Endothelial cell (in vitro differentiated cells): Measurements from ENCODE around the gene GNAO1. TPM values are rescaled to one million over a fixed set of nuclear protein-coding genes. Genes with fewer than 3 reads are reported as not detected.

Source experiments
- DNase-seq: peaks from one replicate; pipeline ENCODE4 v3.0.0; 2021; ENCODE audit warnings: low spot score
- H3K27ac Mint-ChIP-seq: one replicate; pipeline ENCODE4 v1.8.0; 2021; ENCODE audit warnings: mixed read lengths, inconsistent platforms; ENCODE audit not compliant: unreplicated experiment
- H3K27me3 Mint-ChIP-seq: one replicate; pipeline ENCODE4 v1.8.0; 2021; ENCODE audit warnings: mild to moderate bottlenecking, moderate library complexity, mixed read lengths, inconsistent platforms; ENCODE audit not compliant: unreplicated experiment
- H3K36me3 Mint-ChIP-seq: one replicate; pipeline ENCODE4 v1.8.0; 2021; ENCODE audit warnings: mild to moderate bottlenecking, low read depth, mixed read lengths, inconsistent platforms; ENCODE audit not compliant: unreplicated experiment
- H3K4me1 Mint-ChIP-seq: one replicate; pipeline ENCODE4 v1.8.0; 2021; ENCODE audit warnings: mild to moderate bottlenecking, mixed read lengths, inconsistent platforms; ENCODE audit not compliant: unreplicated experiment
- H3K4me3 Mint-ChIP-seq: one replicate; pipeline ENCODE4 v1.8.0; 2021; ENCODE audit warnings: mild to moderate bottlenecking, mixed read lengths, inconsistent platforms; ENCODE audit not compliant: unreplicated experiment
- H3K9me3 Mint-ChIP-seq: one replicate; pipeline ENCODE4 v1.8.0; 2021; ENCODE audit warnings: mixed read lengths, inconsistent platforms; ENCODE audit not compliant: unreplicated experiment
- total RNA-seq: library from RNA; stranded (reverse); fragmentation: NEBNext Ultra II Directional; extraction: Animal tissue kit (Norgen Biotek cat#: 25700); gene quantifications from one replicate; pipeline ENCODE4 v1.2.1, GENCODE V29; 2021; ENCODE audit not compliant: unreplicated experiment
- TF ChIP-seq, protein P1 (sequence below): fragments of 200-600 bp; sonication (generic); IDR thresholded peaks from one replicate; pipeline ENCODE4 v1.5.0; 2021; ENCODE audit warnings: antibody characterized with exemption; ENCODE audit not compliant: unreplicated experiment

Gene GNAO1
- total RNA-seq, 1 donor from 2014 or later, result 0.69 TPM

- TF ChIP-seq, protein P1, sequence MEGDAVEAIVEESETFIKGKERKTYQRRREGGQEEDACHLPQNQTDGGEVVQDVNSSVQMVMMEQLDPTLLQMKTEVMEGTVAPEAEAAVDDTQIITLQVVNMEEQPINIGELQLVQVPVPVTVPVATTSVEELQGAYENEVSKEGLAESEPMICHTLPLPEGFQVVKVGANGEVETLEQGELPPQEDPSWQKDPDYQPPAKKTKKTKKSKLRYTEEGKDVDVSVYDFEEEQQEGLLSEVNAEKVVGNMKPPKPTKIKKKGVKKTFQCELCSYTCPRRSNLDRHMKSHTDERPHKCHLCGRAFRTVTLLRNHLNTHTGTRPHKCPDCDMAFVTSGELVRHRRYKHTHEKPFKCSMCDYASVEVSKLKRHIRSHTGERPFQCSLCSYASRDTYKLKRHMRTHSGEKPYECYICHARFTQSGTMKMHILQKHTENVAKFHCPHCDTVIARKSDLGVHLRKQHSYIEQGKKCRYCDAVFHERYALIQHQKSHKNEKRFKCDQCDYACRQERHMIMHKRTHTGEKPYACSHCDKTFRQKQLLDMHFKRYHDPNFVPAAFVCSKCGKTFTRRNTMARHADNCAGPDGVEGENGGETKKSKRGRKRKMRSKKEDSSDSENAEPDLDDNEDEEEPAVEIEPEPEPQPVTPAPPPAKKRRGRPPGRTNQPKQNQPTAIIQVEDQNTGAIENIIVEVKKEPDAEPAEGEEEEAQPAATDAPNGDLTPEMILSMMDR, result no peak
- H3K4me3 Mint-ChIP-seq, result no peak overlapping the region
- H3K27ac Mint-ChIP-seq, result no peak overlapping the region
- no peak for DNase-seq
- H3K27me3 Mint-ChIP-seq, result no peaks in the 10 kb centered on the region
- H3K36me3 Mint-ChIP-seq, result no peaks in the 10 kb centered on the region
- H3K4me1 Mint-ChIP-seq, result peaks cover 2% of the 10 kb centered on the region
- H3K9me3 Mint-ChIP-seq, result no peaks in the 10 kb centered on the region
These were observed 134.7 kb downstream of the GNAO1 start for GRCh38 chr16:56325956-56326355.

DNA sequence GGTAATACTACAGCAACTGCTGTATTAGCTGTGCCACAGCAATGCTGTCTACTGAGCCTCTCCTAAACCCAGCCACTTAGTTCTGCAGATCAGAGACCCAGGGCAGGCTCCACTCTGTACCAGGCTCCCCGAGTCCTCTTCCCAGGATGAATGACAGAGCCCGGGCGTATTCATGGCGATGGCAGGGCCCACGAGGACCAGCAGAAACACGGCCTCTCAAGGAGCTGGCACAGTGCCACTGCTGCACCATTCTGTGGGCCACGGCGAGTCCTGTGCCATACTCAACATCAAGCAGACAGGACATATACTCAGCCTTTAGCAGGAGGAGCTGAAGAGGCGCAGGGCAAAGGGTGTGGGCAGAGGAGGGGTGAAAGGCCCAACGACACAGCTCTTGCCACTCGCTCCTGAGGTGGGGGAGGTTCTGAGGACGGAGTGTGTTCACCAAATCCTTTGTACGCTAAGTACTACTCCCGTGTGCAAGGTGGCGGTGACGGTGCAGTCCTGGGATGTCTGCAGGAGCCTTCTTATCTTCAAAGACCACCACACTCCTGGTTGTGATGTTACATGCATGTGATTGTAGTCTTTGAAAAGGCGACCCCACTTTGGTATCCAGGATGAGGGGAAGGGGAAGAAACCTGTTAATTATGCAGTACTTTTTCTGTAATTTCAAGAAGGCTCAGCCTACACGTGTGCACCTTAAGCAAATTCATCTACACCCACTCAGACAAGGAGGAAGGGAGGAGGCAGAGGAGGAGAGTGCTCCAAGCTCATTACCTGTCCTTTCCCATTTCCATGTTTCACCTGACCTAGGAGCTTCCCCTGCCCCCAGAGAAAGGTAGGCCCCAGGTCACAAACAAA lies 136.0 kb downstream of the GNAO1 start:
- Mint-ChIP-seq H3K4me3 (no peak overlapping the region), H3K27me3 (peaks cover 5% of the 10 kb centered on the region), H3K27ac (no peak overlapping the region), H3K9me3 (no peaks in the 10 kb centered on the region), H3K4me1 (peaks cover 2% of the 10 kb centered on the region), H3K36me3 (no peaks in the 10 kb centered on the region)
- no peak for DNase-seq
- TF ChIP-seq, protein P1, result no peak

GRCh38 chr16:56327929-56328258 lies 136.6 kb downstream of the GNAO1 start:
- H3K27ac Mint-ChIP-seq, result no peak overlapping the region
- H3K4me1 Mint-ChIP-seq, result peaks cover 2% of the 10 kb centered on the region
- no peaks in the 10 kb centered on the region for H3K9me3 Mint-ChIP-seq
- no peak for DNase-seq
- H3K4me3 Mint-ChIP-seq, result no peak overlapping the region
- TF ChIP-seq, protein P1, result no peak
- H3K27me3 Mint-ChIP-seq, result peaks cover 7% of the 10 kb centered on the region
- no peaks in the 10 kb centered on the region for H3K36me3 Mint-ChIP-seq

DNA sequence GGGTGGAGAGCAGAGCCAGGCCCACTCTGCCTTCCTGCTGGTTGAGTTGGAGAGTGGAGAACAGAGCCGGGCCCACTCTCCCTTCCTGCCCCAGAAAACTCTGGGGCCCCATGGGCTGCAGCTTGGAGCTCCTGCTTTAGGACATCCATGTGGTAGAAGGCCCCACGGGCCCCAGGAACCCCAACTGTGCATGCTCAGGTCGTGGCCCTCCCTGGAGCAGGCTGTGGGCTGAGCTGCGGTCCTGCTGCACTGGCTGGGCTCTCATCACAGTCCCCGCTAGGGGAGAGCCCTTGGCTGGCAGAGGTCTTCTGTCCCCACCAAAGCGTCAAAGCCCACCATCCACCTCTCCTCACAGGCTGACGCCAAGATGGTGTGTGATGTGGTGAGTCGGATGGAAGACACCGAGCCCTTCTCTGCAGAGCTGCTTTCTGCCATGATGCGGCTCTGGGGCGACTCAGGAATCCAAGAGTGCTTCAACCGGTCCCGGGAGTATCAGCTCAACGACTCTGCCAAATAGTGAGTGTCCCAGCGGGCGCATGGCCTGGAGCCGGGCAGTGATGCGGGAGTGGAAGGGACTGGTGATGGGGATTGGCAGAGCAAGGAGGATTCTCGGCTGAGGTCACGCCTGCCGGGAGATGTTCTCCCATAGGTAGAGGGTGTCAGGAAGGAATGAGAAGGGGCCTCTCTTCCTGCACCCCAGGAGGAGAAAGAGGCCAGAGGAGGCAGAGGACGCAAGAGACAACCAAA lies 137.2 kb downstream of the GNAO1 start:
- Mint-ChIP-seq H3K9me3 (no peaks in the 10 kb centered on the region), H3K4me3 (no peak overlapping the region), H3K27me3 (peaks cover 7% of the 10 kb centered on the region), H3K4me1 (peaks cover 2% of the 10 kb centered on the region), H3K27ac (no peak overlapping the region), H3K36me3 (no peaks in the 10 kb centered on the region)
- DNase-seq, result no peak
- TF ChIP-seq, protein P1, result no peak

DNA sequence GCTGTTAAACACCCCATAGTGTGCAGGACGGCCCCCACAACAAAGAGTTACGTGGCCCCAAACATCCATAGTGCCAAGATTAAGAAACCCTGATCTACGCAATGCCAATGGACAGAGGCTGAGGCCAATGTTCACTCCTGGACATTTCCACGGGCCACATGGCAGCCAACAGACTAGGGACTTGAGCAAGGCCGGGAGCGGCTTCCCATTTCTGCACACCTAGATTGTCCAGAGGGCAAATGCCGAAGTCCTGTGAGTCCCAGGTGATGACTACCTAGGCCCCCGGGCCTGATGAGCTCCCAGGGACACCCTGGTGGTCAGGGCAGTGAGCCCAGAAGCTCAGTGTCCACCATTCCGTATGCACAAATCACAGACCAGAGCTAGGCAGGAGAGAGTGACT lies 138.6 kb downstream of the GNAO1 start:
- H3K4me1 Mint-ChIP-seq, result peaks cover 2% of the 10 kb centered on the region
- H3K36me3 Mint-ChIP-seq, result no peaks in the 10 kb centered on the region
- no peak overlapping the region for H3K27ac Mint-ChIP-seq
- TF ChIP-seq, protein P1, result no peak
- peaks cover 7% of the 10 kb centered on the region for H3K27me3 Mint-ChIP-seq
- DNase-seq, result no peak
- no peaks in the 10 kb centered on the region for H3K9me3 Mint-ChIP-seq
- H3K4me3 Mint-ChIP-seq, result no peak overlapping the region
